HCT116 (cell line): Measurements from ENCODE around the gene C2orf74.

Experiments
- CTCF ChIP-seq, 3 experiments: fragments of 200-600 bp in 1 of 3; sonication (generic) in 1 of 3; IDR thresholded peaks in 2 of 3; conservative IDR thresholded peaks in 1 of 3; 2 replicates each; pipeline ENCODE4 v1.5.1; 2012 to 2017; ENCODE audit warnings: low read depth in 2 of 3, low read length in 2 of 3, antibody characterized with exemption in 1 of 3, borderline replicate concordance in 1 of 3, control low read depth in 1 of 3, mild to moderate bottlenecking in 1 of 3, mixed read lengths in 1 of 3, mixed run types in 1 of 3, moderate library complexity in 1 of 3; ENCODE audit not compliant: insufficient read depth in 1 of 3
- JUND ChIP-seq: IDR thresholded peaks from 2 replicates; pipeline ENCODE4 v1.6.1; 2012
- TF ChIP-seq, protein P1 (sequence below): IDR thresholded peaks from 2 replicates; pipeline ENCODE4 v1.6.1; 2012

- no peak for TF ChIP-seq CTCF (IDR thresholded peaks at IDR 0.05 in 2 of 3, conservative IDR thresholded peaks at IDR 0.05 in 1 of 3; ENCODE audit: borderline replicate concordance in 1 of 3, insufficient read depth in 1 of 3, low read depth in 2 of 3, low read length in 2 of 3)
- no peak for TF ChIP-seq JUND
- TF ChIP-seq, protein P1, sequence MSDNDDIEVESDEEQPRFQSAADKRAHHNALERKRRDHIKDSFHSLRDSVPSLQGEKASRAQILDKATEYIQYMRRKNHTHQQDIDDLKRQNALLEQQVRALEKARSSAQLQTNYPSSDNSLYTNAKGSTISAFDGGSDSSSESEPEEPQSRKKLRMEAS, result no peak
Observed at GRCh38 chr2:61138859-61139258, 23.1 kb upstream of the C2orf74 start.
